D721Med (cell line): ENCODE measurements around the gene RNF111.

Source experiments
- DNase-seq: peaks from one replicate; pipeline ENCODE4 v3.0.0; 2011; ENCODE audit warnings: low spot score; ENCODE audit not compliant: insufficient read length
- FAIRE-seq: peaks from 2 replicates; lab custom pipeline; 2011; peaks lifted over from hg19 to GRCh38; lab: Jason Lieb, UNC
- CTCF ChIP-seq: IDR thresholded peaks from 2 replicates; pipeline ENCODE4 v1.5.1; 2012; ENCODE audit warnings: mild to moderate bottlenecking, control low read depth; ENCODE audit not compliant: insufficient read depth; ENCODE audit errors: missing control alignments

RNF111 gene

GRCh38 chr15:59069430-59069829, 82.0 kb downstream of the RNF111 start:
- DNase-seq (no peak), FAIRE-seq (no peak)
- no peak for TF ChIP-seq CTCF

DNA sequence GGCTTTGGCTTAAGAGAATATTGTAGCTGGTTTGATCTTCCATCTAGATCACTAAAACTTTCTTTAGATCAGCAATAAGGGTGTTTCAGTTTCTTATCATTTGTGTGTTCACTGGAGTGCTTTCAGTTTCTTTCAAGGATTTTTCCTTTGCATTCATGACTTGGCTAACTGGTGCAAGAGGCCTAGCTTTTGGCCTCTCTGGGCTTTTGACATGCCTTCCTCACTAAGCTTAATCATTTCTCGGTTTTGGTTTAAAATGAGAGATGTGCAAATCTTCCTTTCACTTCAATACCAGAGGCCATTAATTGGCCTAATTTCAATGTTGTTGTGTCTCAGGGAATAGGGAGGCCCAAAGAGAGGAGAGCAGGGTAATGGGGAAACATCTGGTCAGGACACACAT, 87.1 kb downstream of the RNF111 start:
- TF ChIP-seq CTCF: no peak
- no peak for FAIRE-seq
- DNase-seq: no peak

DNA sequence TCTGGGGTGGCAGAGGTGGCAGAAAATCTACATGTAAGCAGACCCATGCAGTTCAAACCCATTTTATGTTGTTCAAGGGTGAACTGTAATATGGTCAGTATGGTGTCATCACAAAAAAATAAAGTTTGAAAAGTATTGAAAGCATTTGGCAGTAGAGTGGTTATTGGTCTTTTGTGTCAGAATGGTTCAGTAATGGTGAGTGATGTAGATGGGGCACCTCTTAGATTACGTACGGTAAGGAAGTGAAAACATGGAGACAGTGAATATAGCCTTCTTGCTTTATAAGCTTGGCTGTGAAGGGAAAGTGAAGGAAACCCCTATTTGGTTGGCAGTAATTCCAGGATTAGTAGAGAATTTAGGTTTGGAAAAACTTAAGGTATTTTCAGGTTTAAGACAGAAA, 100.3 kb downstream of the RNF111 start:
- no peak for DNase-seq
- no peak for FAIRE-seq
- no peak for TF ChIP-seq CTCF

GRCh38 chr15:59094077-59094476, 106.6 kb downstream of the RNF111 start:
- DNase-seq: no peak
- TF ChIP-seq CTCF: no peak
- no peak for FAIRE-seq

DNA sequence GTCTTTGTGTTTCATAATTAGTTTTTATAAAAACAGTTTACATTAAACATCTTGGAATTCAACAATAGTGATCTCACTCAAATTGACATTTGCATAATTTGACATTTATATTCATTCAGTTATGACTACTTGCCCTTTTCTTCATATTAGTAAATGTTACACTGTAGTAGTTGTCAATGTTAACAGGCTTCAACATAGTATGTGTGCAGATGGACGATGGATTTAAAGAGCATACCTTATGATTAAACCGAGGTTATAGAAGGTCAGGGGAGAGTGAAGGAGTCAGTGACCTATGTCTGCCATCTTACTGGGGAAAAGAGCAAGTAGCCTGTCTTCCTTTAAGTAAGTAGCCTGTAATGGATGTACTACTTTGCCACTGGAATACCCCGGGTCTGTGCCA, 109.0 kb downstream of the RNF111 start:
- DNase-seq: no peak
- FAIRE-seq: no peak
- TF ChIP-seq CTCF: no peak

GRCh38 chr15:59099162-59099685, 111.8 kb downstream of the RNF111 start:
- FAIRE-seq: no peak
- DNase-seq: no peak
- TF ChIP-seq CTCF: no peak

DNA sequence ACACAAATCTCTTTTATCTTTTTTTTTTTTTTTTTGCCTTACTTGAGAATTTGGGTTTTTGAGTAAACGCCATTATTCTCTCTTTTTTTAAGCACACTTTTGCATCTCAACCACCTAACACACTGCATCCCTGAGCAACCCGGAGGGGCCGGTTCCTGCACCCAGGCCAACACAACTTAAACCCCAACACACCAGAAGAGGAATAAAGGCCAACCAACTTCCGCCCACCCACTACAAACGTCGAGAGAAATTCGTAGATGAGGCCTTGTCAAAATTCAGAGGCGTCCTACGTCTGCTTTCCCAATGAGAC, 117.1 kb downstream of the RNF111 start:
- FAIRE-seq (no peak), DNase-seq (no peak)
- TF ChIP-seq CTCF: no peak
